GM12875 (cell line): ENCODE results near the gene KCTD17.

Experiments
- H3K4me3 ChIP-seq: one replicate; pipeline ENCODE4 v1.5.1; 2011; ENCODE audit warnings: low read depth, low read length, control low read depth
- TF ChIP-seq, protein P1 (sequence below): IDR thresholded peaks from 2 replicates; pipeline ENCODE4 v1.5.1; 2011; ENCODE audit warnings: low read depth, mild to moderate bottlenecking, control low read depth, inconsistent platforms, low read length, moderate library complexity, borderline replicate concordance; ENCODE audit not compliant: insufficient read depth

Gene KCTD17

DNA sequence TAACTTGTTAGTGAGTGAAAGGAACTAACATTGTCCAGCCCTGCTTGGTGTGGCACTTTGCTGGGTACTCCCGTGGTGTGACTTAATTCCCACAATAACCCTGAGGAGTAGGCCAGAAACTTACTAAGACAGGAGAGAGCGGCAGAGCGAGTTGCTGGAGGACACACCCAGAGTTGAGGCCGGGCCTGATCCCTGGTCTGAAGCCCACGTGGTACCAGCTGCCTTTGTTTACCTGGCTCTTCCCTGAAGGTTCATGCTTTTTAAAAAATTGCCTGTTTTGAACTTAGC lies 31.4 kb upstream of the KCTD17 start:
- TF ChIP-seq, protein P1, sequence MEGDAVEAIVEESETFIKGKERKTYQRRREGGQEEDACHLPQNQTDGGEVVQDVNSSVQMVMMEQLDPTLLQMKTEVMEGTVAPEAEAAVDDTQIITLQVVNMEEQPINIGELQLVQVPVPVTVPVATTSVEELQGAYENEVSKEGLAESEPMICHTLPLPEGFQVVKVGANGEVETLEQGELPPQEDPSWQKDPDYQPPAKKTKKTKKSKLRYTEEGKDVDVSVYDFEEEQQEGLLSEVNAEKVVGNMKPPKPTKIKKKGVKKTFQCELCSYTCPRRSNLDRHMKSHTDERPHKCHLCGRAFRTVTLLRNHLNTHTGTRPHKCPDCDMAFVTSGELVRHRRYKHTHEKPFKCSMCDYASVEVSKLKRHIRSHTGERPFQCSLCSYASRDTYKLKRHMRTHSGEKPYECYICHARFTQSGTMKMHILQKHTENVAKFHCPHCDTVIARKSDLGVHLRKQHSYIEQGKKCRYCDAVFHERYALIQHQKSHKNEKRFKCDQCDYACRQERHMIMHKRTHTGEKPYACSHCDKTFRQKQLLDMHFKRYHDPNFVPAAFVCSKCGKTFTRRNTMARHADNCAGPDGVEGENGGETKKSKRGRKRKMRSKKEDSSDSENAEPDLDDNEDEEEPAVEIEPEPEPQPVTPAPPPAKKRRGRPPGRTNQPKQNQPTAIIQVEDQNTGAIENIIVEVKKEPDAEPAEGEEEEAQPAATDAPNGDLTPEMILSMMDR, result no peak
- peak overlapping the region; percentile 92 for H3K4me3 ChIP-seq

DNA sequence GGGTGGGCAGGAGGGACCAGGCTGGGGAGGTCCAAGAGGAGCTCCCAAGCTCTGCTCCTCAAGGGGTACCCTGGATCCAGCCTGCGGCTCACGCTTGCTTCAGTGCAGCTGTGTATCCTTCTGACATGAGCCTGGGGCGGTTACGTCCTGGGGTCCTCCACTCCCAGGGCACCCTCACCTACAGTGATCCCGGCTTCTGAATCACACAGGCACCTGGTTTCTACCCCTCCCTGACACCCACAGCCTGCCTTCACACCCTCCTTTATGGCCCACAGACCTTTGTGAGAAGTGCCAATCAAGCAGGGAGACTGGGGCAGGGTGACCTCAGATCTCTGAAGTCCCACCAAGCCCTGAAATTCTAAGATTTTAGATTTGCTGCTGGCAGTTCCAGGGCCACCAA lies 30.5 kb upstream of the KCTD17 start:
- no peak overlapping the region for H3K4me3 ChIP-seq
- TF ChIP-seq, protein P1, result no peak

DNA sequence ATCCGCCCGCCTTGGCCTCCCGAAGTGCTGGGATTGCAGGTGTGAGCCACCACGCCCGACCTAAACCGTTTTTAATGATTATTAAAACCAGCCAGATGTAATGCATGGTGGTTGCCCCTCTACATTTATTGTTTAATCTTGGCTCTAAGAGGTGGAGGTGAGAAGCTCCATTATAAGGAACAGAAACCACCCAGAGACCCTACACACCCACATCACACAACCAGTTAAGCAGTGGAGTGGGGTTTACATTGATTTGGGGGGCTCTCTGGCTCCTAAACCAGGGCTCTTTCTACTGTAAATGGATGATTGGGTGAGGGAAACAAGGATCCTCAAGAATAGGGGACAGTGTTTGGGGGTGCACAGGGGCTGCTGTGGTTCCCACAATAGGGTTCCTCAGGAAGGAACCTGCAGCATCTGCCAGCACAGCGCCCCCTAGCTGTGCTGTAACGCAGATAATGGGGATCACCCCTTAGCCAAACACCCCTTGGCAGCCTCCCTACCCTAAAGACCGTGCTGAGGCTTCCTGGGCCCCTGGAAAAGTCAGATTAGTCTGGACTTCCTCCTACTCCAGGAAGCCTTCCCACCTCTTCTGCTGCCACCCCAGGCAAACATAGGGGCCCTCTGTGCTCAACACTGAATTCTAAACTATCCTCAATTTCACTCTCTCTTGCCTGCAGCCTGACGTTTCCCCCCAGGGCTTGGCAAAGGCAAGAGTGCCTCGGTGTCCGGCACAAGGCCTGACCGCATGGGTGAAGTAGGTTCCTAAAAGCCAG lies 29.6 kb upstream of the KCTD17 start:
- TF ChIP-seq, protein P1, result peak; percentile 91
- H3K4me3 ChIP-seq, result no peak overlapping the region

DNA sequence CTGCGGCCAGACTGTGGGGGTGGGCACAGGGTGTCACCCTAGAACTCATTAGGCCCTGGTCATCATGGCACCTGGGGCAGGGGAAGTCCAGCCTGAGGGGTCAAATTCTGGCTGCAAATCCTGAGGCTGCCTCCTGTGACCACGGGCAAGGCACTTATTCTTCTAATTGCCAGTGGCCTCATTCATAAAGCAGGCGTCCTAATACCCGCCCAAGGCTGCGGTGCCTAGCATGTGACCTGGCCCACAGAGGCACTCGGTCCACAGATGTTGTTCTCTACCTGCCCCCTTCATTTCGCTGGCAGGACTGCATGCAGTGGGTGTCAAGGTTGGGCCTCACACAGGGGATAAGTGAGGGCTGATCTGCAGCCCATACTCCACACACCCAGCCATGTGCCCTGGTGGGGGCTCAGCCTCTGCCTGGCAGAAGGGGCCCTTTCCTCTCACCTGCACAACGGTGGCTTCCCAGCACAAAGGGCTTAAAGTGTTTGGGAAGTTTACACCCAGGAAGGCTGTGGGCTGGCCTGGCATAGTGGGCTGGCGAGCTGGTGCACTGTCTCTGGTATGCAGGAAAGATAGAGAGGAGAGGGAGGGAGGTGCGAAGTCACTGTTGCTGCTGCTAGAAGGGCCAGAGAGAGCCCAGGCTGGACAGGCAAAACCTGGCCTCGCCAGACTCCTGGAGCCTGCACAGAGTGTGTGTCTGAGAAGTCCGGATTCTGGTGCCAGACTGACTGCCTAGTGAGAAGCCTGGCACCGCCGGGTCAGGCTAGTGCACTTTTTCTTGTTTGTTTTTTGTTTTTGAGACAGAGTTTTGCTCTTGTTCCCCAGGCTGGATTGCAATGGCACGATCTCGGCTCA lies 28.8 kb upstream of the KCTD17 start:
- no peak overlapping the region for H3K4me3 ChIP-seq
- TF ChIP-seq, protein P1, result no peak

DNA sequence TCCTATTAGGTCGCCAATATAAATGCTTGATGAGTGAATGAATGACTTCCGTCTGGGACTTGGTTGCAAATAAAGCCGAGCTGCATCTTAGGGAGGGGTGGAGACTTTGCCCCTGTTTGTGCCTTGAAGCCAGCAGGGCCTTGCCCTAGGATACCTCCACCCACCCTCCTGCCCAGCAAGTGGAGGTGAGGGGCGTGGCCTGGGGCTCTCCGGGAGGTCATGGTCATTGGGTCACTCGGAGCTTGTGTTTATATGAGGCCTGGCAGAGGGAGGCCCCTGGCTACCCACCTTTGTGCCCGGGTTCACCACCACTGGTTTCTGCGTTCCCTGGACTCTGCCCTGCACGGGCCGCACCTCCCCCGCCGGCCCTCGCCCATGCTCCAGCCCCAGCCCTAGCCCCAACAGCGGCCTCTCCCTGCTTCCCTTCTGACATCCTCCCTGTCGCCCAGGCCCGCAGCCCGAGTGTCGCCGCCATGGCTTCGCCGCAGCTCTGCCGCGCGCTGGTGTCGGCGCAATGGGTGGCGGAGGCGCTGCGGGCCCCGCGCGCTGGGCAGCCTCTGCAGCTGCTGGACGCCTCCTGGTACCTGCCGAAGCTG lies 27.7 kb upstream of the KCTD17 start:
- H3K4me3 ChIP-seq, result no peak overlapping the region
- TF ChIP-seq, protein P1, result no peak

DNA sequence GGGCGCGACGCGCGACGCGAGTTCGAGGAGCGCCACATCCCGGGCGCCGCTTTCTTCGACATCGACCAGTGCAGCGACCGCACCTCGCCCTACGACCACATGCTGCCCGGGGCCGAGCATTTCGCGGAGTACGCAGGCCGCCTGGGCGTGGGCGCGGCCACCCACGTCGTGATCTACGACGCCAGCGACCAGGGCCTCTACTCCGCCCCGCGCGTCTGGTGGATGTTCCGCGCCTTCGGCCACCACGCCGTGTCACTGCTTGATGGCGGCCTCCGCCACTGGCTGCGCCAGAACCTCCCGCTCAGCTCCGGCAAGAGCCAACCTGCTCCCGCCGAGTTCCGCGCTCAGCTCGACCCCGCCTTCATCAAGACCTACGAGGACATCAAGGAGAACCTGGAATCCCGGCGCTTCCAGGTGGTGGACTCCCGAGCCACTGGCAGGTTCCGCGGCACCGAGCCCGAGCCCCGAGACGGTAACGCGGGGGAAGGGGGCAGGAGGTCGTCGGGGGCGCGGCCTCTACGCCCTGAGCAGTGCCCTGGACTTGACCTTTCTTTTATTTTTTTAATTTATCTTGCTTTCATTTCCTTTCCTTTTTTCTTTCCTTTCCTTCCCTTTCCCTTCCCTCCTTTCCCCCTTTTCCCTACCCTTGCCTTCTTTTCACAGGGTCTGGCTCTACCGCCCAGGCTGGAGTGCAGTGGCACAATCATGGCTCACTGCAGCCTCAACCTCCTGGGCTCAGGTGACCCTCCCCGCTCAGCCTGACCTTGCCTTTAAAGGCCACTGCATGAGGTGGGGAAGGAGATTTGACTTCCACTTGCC lies 27.0 kb upstream of the KCTD17 start:
- H3K4me3 ChIP-seq, result no peak overlapping the region
- TF ChIP-seq, protein P1, result no peak
